Thyroid gland (tissue), 4 donors: Measurements from ENCODE around the gene ATPAF1. TPM values are rescaled to one million over a fixed set of nuclear protein-coding genes. Genes with fewer than 3 reads are reported as not detected.

ENCODE experiments used
- DNase-seq, 2 donors: peaks; one replicate each; pipeline ENCODE4 v3.0.0-alpha.2; 2019
- H3K27ac ChIP-seq, 3 donors: fragments of 200-600 bp; sonication (generic); 1 replicate in 2 of 3; 2 replicates in 1 of 3; pipeline ENCODE4 v1.5.1; 2016 to 2019; ENCODE audit warnings: mild to moderate bottlenecking in 1 of 3, moderate library complexity in 1 of 3
- H3K27me3 ChIP-seq: fragments of 200-600 bp; sonication (generic); one replicate; pipeline ENCODE4 v1.5.1; 2019
- H3K36me3 ChIP-seq, 2 donors: fragments of 200-600 bp; sonication (generic); one replicate each; pipeline ENCODE4 v1.5.1; 2016 to 2019
- H3K4me1 ChIP-seq, 2 donors: fragments of 200-600 bp; sonication (generic); one replicate each; pipeline ENCODE4 v1.5.1; 2017 to 2019
- H3K4me3 ChIP-seq, 3 donors: fragments of 200-600 bp; sonication (generic); replicated peaks in 1 of 3; 1 replicate in 2 of 3; 2 replicates in 1 of 3; pipeline ENCODE4 v1.5.1; 2016; ENCODE audit warnings: mild to moderate bottlenecking in 1 of 3
- H3K9me3 ChIP-seq: fragments of 200-600 bp; sonication (generic); one replicate; pipeline ENCODE4 v1.5.1; 2017
- POLR2A ChIP-seq, 2 donors: fragments of 450-650 bp; IDR thresholded peaks; one replicate each; pipeline ENCODE4 v1.6.1; 2017; ENCODE audit warnings: antibody characterized with exemption in 2 of 2, mild to moderate bottlenecking in 2 of 2, moderate library complexity in 1 of 2
- WGBS, 2 donors: methylation state at CpG; one replicate each; pipeline ENCODE4 v1.1.5; 2017; 5-methylcytosine and 5-hydroxymethylcytosine counted together
- intact Hi-C: fragments of 100-400 bp; cut with DNase I; formaldehyde crosslinking; loops from one replicate; pipeline ENCODE4 v1.15.1; 2023
- total RNA-seq, 4 donors: library from RNA; depleted of rRNA; stranded (reverse); fragments of >200 nt; gene quantifications; one replicate each; pipeline ENCODE4 v1.2.3, GENCODE V29; 2016
- TF ChIP-seq, protein P1 (sequence below), 6 experiments: fragments of 200-600 bp in 3 of 6; fragments of 450-650 bp in 3 of 6; sonication (generic) in 3 of 6; IDR thresholded peaks; one replicate each; pipeline ENCODE4 v1.5.1; 2016 to 2019; ENCODE audit warnings: antibody characterized with exemption in 6 of 6, mild to moderate bottlenecking in 2 of 6, inconsistent platforms in 1 of 6, moderate library complexity in 1 of 6

Gene ATPAF1
- total RNA-seq, 4 donors from 2014 or later = 48.0 to 85.6 (median 56.3) TPM

DNA sequence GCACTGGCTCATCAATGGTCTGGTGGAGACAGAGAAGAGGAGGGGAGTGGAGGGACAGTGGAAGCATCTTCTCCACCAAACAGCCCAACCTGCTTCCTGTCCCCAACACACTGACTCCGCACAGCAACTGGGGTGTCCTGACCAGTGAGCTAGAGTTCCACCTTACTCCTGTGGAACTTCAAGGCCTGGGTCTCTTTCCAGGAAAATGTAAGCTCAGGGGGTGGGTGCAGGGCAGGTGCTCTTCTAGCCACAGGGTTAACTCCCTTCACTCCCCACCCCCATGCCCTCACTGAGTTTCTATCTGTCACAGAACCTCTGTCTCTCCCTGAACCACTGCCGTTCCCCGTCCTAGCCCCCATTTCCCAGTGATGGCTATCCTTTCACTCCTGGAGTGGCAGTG lies 52.4 kb downstream of the ATPAF1 start:
- Histone ChIP-seq H3K4me1 (peaks cover 34 to 51% of the 10 kb centered on the region in 2 donors), H3K4me3 (peak overlapping the region; percentile 39 to 83 (median 66)), H3K27me3 (no peaks in the 10 kb centered on the region), H3K27ac (peak overlapping the region; percentile 82 to 91 (median 87)), H3K36me3 (no peaks in the 10 kb centered on the region), H3K9me3 (no peaks in the 10 kb centered on the region)
- DNase-seq = peak in 1 of 2 donors; percentile 9
- intact Hi-C loops = no loop called here
- TF ChIP-seq, protein P1, sequence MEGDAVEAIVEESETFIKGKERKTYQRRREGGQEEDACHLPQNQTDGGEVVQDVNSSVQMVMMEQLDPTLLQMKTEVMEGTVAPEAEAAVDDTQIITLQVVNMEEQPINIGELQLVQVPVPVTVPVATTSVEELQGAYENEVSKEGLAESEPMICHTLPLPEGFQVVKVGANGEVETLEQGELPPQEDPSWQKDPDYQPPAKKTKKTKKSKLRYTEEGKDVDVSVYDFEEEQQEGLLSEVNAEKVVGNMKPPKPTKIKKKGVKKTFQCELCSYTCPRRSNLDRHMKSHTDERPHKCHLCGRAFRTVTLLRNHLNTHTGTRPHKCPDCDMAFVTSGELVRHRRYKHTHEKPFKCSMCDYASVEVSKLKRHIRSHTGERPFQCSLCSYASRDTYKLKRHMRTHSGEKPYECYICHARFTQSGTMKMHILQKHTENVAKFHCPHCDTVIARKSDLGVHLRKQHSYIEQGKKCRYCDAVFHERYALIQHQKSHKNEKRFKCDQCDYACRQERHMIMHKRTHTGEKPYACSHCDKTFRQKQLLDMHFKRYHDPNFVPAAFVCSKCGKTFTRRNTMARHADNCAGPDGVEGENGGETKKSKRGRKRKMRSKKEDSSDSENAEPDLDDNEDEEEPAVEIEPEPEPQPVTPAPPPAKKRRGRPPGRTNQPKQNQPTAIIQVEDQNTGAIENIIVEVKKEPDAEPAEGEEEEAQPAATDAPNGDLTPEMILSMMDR (IDR thresholded peaks at IDR 0.05) = no peak
- no peak for TF ChIP-seq POLR2A (IDR thresholded peaks at IDR 0.05)
- WGBS, 2 donors = 58 to 79% methylated on average over 3 of the region's 3 CpGs

GRCh38 chr1:46615088-46615487 lies 53.1 kb downstream of the ATPAF1 start:
- peak overlapping the region in 1 of 3 donors; percentile 87 for H3K27ac ChIP-seq
- 88 to 97% methylated on average over 2 of the region's 2 CpGs for WGBS, 2 donors
- H3K4me1 ChIP-seq = peaks cover 34 to 51% of the 10 kb centered on the region in 2 donors
- no peaks in the 10 kb centered on the region for H3K9me3 ChIP-seq
- intact Hi-C loops = no loop called here
- TF ChIP-seq, protein P1 (IDR thresholded peaks at IDR 0.05) = no peak
- no peak for TF ChIP-seq POLR2A (IDR thresholded peaks at IDR 0.05)
- no peaks in the 10 kb centered on the region for H3K27me3 ChIP-seq
- H3K4me3 ChIP-seq = no peak overlapping the region
- DNase-seq = no peak
- no peaks in the 10 kb centered on the region for H3K36me3 ChIP-seq

- H3K4me1 ChIP-seq = peaks cover 34 to 51% of the 10 kb centered on the region in 2 donors
- intact Hi-C loops = no loop called here
- no peaks in the 10 kb centered on the region for H3K27me3 ChIP-seq
- H3K4me3 ChIP-seq = no peak overlapping the region
- peak overlapping the region in 2 of 3 donors; percentile 34 to 61 for H3K27ac ChIP-seq
- WGBS, 2 donors = 77 to 96% methylated on average over 2 of the region's 2 CpGs
- peaks cover 0 to 4% of the 10 kb centered on the region in 2 donors for H3K36me3 ChIP-seq
- no peak for DNase-seq
- no peaks in the 10 kb centered on the region for H3K9me3 ChIP-seq
- TF ChIP-seq, protein P1 (IDR thresholded peaks at IDR 0.05) = no peak
- TF ChIP-seq POLR2A (IDR thresholded peaks at IDR 0.05) = no peak
Measured at GRCh38 chr1:46614604-46614984, 53.6 kb downstream of the ATPAF1 start.

GRCh38 chr1:46613661-46614603 lies 54.2 kb downstream of the ATPAF1 start:
- intact Hi-C loops = no loop called here
- WGBS, 2 donors = 11% methylated on average over 11 to 14 of the region's 16 CpGs
- TF ChIP-seq, protein P1 (IDR thresholded peaks at IDR 0.05) = no peak
- peak in 1 of 2 donors; percentile 29 for TF ChIP-seq POLR2A (IDR thresholded peaks at IDR 0.05)

More at GRCh38 chr1:46613661-46614603, 54.2 kb downstream of the ATPAF1 start:
- peak overlapping the region in 2 of 3 donors; percentile 51 to 61 for H3K27ac ChIP-seq
- peak; percentile 93 to 94 for DNase-seq
- H3K36me3 ChIP-seq = peaks cover 0 to 10% of the 10 kb centered on the region in 2 donors
- peak overlapping the region in 1 of 3 donors; percentile 11 for H3K4me3 ChIP-seq
- no peaks in the 10 kb centered on the region for H3K27me3 ChIP-seq
- no peaks in the 10 kb centered on the region for H3K9me3 ChIP-seq
- peaks cover 34 to 51% of the 10 kb centered on the region in 2 donors for H3K4me1 ChIP-seq
